ENCODE results near the gene NAV2.
A peak's percentile ranks its signal among the peaks of the same experiment; 100 is the strongest.

NAV2 gene

DNA sequence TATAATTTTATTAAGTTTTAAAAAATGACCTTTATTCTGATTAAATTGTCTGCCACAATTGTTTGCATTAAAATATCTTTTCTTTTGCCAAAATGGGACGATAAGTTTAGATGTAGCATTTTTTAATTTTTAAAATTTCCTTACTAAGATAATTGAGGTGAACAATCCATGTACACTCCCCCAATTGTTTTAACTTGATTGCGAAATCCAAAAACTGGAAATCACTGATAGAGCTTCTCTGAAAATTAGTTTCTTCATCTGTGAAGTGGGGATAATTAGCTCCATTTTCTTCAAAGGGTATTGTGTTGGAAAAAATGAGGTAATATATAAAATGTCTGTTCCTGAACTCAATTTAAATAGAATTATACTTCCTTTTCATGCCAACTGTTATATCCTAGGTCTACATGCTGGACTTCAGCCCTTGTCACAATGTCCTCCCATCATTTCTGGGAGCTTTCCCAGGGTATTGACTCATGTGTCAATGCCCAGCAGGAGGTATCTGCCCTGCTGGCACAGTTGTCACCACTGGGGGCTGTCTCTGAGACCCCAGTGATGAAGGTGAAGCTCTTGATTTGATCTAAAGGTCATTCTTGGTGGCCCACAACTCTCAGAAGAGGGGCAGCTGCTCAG lies 28.7 kb upstream of the NAV2 start:
- DNase-seq (ENCODE audit: low spot score), result no peak

DNA sequence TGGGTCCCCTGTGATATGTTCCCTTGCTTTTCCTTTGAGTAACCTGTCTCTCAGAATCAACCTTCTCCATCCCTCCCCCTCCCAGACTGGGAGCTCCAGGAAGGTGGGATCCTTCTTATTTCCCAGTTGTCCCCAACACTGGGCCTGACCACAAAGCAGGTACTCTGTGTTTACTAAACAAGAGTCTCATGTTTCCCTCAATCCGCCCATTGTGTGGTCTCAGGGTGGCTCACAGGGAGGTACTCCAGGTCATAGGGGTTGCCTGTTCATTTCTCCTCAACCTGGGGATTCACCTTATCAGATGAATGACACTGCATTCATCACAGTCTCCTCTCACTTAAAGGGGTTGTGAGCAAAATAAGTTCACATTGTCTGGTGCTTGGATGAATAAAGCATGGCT lies 26.4 kb upstream of the NAV2 start:
- DNase-seq (ENCODE audit: low spot score), result no peak

DNA sequence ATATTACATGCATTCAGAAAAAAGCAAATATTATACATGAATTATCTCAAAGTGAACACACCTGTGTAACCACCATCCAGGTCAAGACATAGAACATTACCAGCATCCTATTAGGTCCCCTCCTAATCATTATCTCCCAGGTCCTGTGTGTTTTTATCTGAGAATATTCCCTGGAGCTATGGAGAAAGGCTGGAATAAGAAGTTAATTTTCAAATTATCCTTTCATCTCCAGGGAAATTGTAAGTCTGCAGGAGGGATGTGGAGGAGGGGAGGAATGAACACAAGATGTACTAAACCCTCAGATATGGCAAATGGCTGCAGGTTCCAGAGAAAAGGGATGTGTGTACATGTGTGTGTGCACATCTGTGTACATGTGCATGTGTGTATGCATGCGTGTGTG lies 25.2 kb upstream of the NAV2 start:
- no peak for DNase-seq (ENCODE audit: low spot score)

DNA sequence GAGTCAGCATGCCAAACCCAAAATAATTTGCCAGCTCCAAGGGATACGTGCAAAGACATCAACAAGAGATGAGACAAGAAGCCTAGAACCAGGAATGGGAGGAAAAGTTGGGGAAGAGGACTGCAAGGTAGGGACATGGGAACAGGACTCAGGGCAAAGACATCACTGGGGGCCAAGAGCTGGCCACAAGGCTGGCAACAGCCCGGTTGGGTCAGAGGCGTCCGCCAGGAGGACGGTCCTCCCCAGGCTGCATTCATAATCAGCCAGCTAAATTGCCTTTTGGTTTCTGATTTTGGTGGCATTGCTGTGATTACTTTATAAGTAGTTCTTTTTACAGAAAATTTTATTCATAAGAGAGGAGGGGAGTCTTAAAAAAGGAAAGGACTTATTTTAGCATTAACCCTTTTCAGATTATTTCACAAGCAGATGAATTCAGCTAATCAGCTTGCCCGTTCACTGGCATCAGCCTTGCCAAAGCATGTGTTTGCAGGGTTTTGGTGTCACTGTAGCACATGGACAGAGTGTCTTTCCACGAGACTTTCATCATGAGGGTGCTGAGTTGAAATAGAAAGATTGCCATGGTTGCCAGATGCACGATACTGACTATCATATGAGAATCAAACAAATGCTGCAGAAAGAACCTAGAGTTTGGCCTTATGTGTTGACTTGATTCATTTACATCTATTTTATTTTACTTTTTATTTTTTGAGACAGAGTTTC lies 23.2 kb upstream of the NAV2 start:
- DNase-seq (ENCODE audit: low spot score), result no peak

DNA sequence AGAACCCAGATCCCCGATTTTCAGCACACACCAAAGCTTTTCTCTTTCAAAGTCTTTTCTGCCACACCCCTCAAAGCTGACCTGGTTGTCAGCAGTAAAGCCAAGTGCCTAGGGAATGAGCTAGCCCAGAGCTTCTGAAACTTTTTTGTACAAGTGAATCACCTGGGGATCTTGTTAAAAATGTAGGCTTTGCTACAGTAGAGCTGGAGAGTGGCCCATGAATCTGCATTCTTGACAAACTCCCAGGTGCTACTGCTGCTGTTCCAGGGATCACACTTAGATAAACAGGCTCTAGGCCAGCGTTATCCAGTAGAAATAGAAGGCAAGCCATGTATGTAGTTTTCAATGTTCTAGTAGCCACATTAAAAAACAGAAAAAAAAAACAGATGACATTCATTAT lies 21.8 kb upstream of the NAV2 start:
- no peak for DNase-seq (ENCODE audit: low spot score)

DNA sequence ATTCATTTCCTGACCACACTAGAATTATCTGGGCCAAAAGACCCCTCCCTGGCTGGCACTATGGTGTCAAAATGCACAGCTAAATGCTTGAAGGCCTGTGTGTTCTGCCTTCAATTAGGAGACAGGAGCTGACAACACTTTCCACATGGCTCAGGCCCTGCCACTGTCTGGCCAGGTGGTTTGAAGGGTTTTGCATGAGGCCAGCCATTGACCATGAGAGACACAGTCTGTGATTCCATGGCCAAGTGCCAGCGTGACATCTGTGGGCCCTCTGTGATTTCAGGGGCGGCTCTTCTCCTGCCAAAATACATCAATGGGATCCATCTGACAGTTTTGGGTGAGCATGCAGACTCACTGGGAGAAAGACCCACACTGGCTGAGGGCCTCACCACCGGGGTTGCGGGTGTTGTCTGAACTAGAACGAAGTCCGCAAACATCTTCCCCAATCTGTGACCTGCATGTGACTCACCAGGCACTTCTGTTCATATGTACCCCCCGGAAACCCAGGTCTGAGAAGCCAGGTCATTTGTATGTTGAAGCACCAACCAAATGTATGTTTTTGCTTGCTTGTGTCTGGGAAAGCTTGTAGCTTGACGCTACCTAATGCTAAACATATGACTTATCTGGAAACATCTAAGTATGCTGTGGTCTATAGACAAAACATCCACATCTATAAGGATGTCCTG lies 20.7 kb upstream of the NAV2 start:
- DNase-seq (ENCODE audit: low spot score), result no peak

DNA sequence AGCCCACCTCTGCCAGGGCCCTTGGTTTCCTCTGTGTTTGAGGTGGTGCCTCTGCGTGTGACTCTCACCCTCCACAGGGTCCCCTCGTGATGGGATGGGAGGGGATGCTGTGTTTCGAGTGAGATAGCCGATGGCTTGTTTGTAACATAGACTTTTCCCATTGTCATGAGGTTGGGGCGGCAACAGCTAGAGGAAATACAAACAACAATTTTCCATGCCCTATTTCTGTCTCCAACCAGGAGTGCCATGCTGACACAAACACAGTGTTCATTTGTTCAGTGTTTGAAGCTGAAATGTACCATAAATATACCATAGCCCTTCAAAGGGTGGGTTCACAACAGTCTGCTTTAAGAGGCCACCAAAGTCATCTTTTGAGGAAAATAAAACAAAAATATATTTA lies 19.5 kb upstream of the NAV2 start:
- DNase-seq (ENCODE audit: low spot score), result no peak

DNA sequence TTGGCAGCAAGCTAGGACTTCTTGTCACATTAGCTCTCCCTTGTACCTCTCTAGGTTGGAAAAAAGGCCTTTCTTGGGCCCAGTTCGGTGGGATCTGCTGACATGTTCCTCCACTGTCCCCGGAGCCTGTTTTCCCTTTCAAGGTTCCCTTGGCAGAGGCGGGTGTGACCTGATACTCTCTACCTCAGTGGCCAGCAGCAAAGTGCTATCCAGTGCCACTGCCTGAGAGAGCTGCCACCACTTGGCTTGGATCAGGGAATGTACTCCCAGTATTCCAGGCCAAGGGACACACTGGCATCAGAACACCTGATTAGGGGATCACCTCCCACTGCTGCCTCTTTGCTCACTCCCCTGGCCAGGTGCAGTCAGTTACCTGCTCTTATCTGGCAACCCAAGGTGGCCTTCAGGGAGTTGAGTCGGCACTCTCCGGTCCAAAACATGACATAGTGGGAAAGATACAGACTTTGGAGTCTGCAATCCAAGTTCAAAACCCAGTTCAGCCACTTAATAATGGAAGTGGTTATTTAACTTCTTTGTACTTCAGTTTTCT lies 17.8 kb upstream of the NAV2 start:
- DNase-seq (ENCODE audit: low spot score), result no peak

DNA sequence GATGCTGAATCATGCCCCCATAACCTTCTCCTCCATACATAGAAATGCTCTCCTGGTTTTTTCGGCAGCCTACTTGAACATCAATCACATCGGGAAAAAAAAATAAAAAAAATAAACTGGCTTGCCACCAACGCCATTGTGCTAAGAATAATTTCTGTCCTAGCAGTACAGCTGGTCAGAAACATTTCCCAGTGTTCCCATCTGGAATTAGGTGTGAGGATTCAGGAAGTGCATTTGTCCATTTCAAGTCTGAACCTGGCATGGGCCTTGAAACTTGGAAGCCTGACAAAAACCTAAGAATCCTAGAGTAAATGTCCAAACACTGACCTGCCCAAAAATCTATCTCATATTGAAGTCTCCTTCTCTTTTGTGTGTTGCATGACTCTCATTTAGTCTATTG lies 16.6 kb upstream of the NAV2 start:
- no peak for DNase-seq (ENCODE audit: low spot score)

DNA sequence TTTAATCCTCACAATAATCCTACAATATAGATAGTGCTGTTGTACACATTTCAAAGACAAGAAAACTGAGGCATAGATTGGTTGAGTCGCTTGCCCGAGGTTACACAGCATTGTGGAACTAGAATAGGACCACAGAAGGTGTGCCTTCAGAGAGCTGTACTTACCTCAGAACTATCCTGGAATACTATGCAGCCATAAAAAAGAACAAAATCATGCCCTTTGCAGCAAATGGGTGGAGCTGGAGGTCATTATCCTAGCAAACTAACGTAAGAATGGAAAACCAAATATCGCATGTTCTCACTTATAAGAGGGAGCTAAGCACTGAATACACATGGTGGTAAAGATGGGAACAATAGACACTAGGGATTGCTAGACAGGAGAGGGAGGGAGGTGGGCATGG lies 15.7 kb upstream of the NAV2 start:
- no peak for DNase-seq (ENCODE audit: low spot score)

DNA sequence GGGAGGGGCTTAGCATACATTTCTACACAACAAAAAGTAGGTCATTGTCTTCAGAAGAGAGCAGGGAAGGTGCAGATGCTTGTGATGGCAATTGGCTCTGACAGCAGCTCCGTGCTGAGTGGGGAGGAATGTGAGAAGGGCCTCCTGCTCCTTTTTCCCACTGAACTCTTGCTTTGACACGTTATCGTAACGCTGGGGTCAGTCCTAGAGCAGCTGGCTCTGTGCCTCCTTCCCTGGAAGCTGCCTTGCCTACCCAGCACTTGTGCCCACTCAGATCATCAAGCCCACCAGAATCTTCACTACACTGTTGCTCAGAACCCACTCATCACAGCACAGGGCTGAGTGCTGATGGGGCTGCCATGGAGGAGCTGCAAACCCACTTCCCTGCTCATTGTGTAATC lies 14.9 kb upstream of the NAV2 start:
- DNase-seq (ENCODE audit: low spot score), result no peak

DNA sequence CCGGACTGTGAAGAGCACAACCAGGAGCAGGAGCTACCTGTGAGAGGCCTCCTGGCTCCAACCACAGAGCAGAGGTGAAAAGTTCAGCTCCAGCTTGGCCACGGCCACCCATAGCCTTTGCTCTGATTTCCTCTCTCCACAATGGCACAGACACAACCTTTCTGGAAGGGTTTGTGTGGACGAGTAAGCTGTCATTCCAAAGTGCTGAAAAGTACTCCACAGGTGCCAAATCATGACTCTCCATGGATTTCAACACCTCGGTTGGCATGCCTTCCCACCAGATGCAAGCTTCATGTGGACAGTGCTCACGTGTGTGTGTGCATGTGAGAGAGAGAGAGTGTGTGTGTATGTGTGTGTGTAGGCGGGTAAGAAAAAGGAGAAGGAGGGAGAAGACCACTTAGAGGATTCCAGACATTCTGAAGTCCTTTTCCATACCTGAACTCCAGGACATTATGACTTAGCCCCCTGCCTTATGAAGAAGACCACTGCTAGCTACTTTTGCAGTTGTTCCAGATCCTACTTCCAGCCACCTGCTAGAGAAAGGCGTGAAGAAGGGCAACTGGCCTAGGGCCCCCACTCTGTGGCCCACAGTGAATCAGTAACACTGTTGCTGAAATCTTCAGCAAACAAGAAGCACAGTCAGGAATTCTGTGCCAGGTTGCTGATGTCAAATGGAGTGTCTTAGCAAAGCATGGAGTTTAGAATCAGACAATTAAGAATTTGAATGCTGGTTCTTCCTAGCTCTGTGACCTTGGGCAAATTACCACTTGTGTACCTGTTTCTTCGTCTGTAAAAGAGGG lies 13.9 kb upstream of the NAV2 start:
- DNase-seq (ENCODE audit: low spot score), result no peak

DNA sequence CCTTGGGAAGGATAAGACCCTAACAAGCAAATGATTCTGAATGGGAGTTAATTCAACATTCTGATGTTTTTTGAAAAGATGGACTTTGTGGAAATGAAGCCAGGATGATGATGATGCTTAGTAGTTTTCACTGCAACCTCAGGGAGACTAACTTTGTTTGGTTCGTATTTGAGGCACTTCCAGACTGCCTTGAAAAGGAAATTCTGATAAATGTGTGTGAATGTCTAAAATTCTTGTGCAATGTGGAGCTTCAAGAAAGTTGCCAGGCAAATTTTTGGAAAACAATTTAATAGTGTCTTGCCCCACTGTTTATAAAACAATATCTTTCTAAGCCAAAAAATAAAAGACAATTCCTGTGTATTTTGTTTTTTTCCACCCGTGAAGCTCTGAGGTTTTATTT lies 11.2 kb upstream of the NAV2 start:
- DNase-seq (ENCODE audit: low spot score), result no peak

DNA sequence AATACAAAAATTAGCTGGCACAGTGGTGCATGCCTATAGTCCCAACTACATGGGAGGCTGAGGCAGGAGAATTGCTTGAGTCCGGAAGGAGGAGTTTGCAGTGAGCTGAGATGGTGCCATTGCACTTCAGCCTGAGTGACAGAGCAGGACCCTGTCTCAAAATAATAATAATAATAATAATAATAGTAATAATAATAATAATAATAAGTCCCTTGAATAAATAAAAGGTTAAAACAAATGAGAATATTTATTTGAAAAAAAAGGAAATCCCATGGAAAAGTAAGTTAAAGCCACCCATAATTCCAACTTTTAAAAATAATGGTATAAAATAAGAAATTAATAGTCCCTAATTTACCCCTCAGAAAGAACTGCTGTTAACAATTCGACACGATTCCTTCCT lies 10.0 kb upstream of the NAV2 start:
- DNase-seq (ENCODE audit: low spot score), result no peak

DNA sequence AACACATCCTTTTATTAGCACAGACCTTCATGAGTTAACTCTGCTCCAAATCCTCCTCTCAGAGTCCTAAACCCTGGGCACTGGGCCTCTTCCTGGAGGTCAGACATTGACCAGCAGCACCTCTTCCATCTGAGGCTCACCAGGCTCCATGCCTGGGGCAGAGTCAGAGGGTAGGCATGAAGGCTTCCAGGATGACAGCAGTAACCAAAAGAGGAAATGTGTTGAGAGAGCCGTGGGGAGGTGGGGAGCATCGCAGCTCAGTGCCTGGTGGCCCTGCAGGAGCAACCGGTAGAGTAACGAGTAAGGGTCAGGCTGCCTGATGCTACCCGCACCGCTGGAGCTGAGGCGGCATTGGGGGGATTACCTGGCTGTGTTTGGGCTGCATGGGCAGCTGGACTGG lies 9.4 kb upstream of the NAV2 start:
- no peak for DNase-seq (ENCODE audit: low spot score)

DNA sequence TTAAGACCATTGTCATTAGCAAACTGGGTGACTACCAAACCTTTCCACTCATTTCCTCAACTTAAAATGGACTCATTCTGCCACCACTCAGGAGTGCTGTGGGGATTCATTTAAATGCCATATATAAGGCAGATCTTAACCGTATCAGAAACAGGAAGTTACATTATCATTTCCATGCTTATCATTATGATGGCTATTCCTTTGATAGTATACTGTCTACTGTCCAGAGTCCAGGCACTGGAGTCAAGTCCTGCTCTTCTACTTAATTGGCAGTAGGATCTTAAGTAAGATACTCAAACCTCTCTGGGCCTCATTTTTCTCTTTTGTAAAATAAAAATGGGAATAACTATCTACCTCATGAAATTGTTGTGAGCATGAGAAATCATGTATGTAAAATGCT lies 8.4 kb upstream of the NAV2 start:
- no peak for DNase-seq (ENCODE audit: low spot score)

DNA sequence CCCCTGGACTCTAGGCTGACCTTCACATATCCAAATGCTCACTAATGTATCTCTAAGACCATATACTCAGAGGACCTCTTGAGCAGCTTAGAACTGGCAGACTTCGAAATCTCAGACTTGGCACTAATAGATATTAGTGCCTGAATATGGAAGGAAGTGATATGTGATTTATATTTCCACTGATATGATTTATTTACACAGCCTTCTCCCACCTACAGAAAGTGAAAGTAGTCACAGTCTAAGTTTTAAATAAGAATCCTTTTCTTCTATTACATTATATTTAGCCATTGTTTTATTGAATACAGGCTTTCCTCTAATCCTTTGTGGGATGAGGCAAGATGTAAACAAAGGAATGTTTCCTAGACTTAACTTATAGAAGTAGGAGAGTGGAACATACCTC lies 6.7 kb upstream of the NAV2 start:
- no peak for DNase-seq (ENCODE audit: low spot score)

DNA sequence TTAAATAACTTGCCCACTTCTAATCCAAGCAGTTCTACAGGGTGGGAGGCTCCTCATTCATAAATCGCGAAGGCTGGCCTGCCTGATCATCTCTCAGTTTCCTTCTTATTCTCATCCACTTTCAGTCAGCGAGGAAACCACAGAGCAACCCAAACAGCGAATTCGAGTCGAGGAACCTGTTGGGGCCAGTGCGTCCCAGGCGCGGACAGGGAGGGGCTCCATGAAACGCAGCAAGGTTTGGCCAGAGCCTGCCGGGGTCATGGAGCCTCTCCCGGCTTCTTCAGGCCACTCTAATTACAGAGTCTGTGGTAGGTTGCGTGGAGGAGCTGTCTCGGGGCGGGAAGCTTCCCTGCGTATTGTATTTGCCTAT lies 741 bp upstream of the NAV2 start:
- DNase-seq (ENCODE audit: low spot score), result no peak

DNA sequence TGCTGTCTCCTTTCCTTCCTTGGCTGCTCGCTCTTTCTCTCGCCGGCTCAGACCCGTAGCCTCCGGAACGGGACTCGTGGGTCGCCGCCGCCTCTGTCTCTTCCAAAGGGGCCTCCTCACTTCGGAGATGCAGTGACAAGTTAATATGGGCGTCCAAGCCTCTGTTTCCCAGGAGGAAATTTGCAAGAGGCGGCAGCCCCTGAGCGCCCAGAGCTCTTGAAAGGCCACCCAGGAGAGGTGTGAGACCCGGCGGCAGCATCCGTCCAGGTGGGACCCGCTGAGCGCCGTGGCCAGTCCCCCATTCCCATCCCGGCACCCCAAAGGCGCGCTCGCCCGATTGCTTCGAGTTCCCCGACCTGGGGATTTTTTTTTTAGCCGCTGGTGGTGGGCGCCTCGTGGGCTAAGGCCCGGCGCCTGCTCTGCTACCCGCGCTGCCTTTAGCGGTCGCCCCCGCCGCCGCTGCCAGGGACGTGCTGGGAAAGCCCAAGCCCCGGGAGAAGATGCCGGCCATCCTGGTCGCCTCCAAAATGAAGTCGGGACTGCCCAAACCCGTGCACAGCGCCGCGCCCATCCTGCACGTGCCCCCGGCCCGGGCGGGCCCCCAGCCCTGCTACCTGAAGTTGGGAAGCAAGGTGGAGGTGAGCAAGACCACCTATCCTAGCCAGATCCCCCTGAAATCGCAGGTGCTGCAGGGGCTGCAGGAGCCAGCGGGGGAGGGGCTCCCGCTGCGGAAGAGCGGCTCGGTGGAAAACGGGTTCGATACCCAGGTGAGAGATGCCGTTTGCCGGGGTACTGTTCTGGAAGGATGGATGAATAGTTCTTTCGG lies 772 bp downstream of the NAV2 start:
- peak; percentile 34 for DNase-seq (ENCODE audit: low spot score)

DNA sequence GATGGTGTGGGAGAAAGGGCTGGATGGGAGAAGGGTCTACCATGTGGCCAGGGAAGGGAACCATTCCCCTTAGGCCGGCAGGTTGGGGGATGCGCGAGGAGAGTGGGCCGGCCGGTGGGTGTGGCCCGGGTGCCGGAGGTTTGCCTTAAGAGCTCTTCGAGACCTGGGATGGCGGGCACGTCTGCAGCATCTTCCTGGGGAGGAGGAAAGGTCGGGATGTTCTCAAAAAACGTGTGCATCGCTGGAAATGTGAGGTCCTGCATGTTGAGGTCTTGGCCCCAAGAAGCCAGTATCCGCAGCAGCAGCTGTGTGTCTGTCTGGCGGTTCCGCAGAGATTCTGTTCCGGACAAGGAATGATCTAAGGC lies 1.4 kb downstream of the NAV2 start:
- DNase-seq (ENCODE audit: low spot score), result no peak

Data from D341Med (cell line).